ENCODE data around the gene COL27A1.

Gene COL27A1

DNA sequence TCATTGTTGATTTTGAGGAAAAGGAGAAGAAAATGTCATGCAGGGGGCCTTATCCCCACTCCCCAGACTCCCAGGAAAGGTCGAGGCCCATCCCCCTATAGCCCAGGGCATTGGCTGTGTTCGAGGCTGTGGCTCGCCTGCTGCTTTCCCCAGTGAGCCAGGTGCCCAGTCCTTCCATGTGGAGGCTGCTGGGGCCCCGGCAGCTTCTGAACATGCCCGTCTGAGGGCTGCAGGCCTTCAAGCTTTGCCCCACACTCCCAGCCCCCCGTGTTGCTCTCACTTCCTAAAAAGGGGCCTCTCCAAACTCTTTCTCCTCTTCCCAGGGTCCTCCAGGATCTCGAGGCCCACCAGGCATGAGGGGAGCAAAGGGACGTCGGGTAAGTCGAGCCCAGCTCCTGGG, 102.9 kb downstream of the COL27A1 start:
- TF ChIP-seq CTCF (IDR thresholded peaks at IDR 0.05; ENCODE audit: low read depth, low read length), result no peak
- DNase-seq (ENCODE audit: extremely low read depth, low read depth), result no peak

DNA sequence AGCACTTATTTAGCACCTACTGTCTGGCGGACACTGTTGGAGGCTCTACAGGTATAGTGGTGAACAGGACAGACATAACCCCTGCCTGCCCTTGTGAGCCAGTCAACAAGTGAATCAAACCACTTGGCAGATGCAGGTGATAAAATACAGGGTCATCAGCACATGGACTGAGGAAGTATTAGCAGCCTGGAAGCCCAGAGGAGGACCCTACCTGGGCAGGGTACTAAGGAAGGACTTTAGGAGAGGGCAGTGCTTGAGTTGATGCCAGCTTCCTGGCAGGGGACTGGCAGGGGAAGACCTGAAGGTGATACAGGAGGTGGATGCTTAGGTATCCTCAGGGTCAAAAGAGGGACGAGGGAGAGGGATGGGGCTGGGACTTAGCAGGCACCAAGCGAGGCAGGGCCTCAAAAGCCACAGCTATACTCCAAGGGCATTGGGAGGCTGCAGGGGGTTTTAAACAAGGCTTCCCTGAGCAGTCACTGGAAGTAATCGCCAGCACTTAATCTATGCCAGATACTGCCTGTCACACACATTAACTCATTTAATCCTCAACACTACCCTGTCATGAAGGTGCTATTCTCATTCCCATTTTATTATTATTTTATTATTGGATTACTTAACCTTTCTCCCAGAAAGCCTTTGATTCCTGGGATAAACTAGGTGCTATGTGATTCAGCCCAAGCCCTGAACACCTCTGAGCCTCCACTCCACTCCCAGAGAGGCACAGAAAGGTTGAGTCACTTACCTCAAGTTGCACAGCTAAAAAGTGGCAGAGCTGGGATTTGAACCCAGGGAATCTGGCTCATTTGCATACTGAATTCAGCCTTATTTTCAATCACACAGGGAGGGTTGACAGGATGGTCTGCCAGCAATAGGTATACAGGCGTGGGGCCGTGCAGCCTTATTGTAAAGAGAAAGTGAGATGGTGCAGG, 103.8 kb downstream of the COL27A1 start:
- no peak for TF ChIP-seq CTCF (IDR thresholded peaks at IDR 0.05; ENCODE audit: low read depth, low read length)
- no peak for DNase-seq (ENCODE audit: extremely low read depth, low read depth)

- no peak for DNase-seq (ENCODE audit: extremely low read depth, low read depth)
- TF ChIP-seq CTCF (IDR thresholded peaks at IDR 0.05; ENCODE audit: low read depth, low read length), result no peak
Observed at GRCh38 chr9:114259798-114260523, 104.6 kb downstream of the COL27A1 start.

- DNase-seq (ENCODE audit: extremely low read depth, low read depth), result no peak
- no peak for TF ChIP-seq CTCF (IDR thresholded peaks at IDR 0.05; ENCODE audit: low read depth, low read length)
Observed at GRCh38 chr9:114261026-114261425, 105.7 kb downstream of the COL27A1 start.

- no peak for DNase-seq (ENCODE audit: extremely low read depth, low read depth)
- TF ChIP-seq CTCF (IDR thresholded peaks at IDR 0.05; ENCODE audit: low read depth, low read length), result no peak
Observed at GRCh38 chr9:114261987-114262386, 106.7 kb downstream of the COL27A1 start.

GRCh38 chr9:114263853-114264510, 108.6 kb downstream of the COL27A1 start:
- TF ChIP-seq CTCF (IDR thresholded peaks at IDR 0.05; ENCODE audit: low read depth, low read length), result peak; percentile 21

More at GRCh38 chr9:114263853-114264510, 108.6 kb downstream of the COL27A1 start:
- DNase-seq (ENCODE audit: extremely low read depth, low read depth), result no peak

Measured in AG09319 (cell line).